Ammon's horn (tissue), 1 donor: ENCODE data around the gene CHRNA1.
A peak's percentile ranks its signal among the peaks of the same experiment; 100 is the strongest.

Experiments used
- DNase-seq: peaks from one replicate; pipeline ENCODE4 v3.0.0-alpha.2; 2016; ENCODE audit warnings: low spot score

Gene CHRNA1

GRCh38 chr2:174760845-174761473 is 3.3 kb downstream of the CHRNA1 start:
- DNase-seq, result no peak

GRCh38 chr2:174759381-174760065 is 4.7 kb downstream of the CHRNA1 start:
- DNase-seq, result no peak

GRCh38 chr2:174756743-174757142 is 7.5 kb downstream of the CHRNA1 start:
- no peak for DNase-seq

- DNase-seq, result no peak
Measured at GRCh38 chr2:174753038-174753633, 11.1 kb downstream of the CHRNA1 start.

GRCh38 chr2:174752403-174753037 is 11.8 kb downstream of the CHRNA1 start:
- no peak for DNase-seq

GRCh38 chr2:174750923-174751441 is 13.3 kb downstream of the CHRNA1 start:
- DNase-seq, result no peak

DNA sequence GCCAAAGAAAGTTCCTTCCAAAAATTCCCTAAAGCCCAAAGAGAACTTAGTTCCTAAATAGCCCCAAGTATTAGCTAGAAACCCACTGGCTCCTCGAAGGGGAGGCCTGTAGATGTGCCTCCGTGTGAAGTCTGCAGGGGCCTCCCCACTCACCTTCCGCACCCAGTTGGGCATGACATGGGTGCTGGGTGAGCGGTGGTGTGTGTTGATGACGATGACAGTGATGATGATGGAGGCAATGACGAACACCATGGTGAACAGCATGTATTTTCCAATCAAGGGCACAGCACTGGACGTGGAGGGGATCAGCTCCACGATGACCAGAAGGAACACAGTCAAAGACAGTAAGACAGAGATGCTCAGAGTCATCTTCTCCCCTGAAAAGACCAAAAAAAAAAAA is 14.5 kb downstream of the CHRNA1 start:
- no peak for DNase-seq

DNA sequence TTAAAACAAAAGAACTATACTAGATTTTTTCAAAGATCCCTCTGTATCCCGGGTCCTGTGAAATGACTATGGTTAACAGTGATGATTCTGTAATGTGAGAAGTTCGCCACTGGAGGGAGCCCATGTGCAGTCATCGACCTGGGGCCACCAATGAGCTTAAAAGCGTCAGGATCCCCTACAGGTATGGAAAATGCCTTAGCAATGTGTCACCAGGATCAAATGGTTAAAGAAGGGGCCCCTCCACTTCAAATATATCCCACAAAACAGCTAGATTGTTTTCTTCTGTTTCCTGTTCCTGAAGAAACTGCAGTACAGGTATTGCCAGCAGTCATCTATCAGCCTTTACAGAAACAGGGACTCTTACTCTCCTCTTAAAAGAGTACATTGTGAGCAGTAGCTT is 15.3 kb downstream of the CHRNA1 start:
- DNase-seq, result peak; percentile 82

DNA sequence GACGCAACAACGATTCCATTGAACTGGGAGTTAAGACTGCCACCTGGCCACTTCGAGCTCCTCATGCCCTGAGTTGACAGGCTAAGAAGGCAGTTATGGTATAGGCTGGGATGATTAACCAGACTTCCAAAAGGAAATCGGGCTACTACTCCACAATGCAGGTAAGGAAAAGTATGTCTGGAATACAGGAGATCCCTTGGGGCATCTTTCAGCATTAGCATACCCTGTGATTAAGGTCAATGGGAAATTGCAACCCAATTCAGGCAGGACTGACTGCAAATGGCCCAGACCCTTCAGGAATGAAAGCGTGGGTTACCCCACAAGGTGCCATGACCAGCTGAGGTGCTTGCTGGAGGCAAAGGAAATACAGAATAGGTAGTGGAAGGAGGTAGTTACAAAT is 19.1 kb downstream of the CHRNA1 start:
- no peak for DNase-seq

- DNase-seq, result no peak
Measured at GRCh38 chr2:174744111-174744510, 20.2 kb downstream of the CHRNA1 start.

GRCh38 chr2:174740721-174741120 is 23.6 kb downstream of the CHRNA1 start:
- no peak for DNase-seq

DNA sequence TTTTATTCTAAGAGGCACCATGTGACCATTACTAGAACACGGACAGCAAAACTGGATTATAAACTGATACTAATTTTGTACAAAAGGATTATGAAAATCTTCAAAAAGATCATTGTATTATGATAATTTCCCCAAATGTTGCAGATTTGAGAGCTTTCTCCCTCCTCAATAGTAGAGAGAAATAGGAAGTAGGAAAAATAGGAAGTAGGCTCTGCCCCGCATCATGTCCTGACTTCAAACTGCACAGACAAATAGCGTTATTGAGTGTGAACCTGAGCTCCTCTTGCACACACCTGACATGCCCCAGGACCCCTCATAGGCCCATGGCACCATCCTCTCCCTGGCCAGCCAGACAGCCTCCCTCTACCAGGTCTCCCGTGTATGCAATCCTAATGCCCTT is 25.4 kb downstream of the CHRNA1 start:
- no peak for DNase-seq

- DNase-seq, result no peak
Measured at GRCh38 chr2:174731546-174731945, 32.7 kb downstream of the CHRNA1 start.

DNA sequence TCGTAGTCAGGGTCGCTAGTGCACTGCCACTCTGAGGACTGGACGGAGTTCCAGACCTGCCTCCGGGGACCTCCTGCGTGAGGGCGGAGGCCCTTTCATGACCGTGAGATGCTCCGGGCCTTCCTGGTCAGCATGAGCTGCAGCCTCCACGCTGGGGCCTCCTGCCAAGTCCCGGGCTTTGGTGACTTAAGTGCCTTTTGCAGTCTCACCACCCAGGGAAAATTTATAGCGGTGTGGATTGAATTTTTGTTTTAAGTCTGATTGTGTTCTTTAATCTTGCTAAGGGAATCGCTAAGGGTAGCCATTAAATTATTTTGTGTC is 33.6 kb downstream of the CHRNA1 start:
- no peak for DNase-seq

GRCh38 chr2:174729797-174730697 is 34.2 kb downstream of the CHRNA1 start:
- peak; percentile 25 for DNase-seq

- no peak for DNase-seq
Measured at GRCh38 chr2:174728096-174728495, 36.2 kb downstream of the CHRNA1 start.

GRCh38 chr2:174726212-174726611 is 38.1 kb downstream of the CHRNA1 start:
- DNase-seq, result no peak

- DNase-seq, result no peak
Measured at GRCh38 chr2:174722942-174723592, 41.2 kb downstream of the CHRNA1 start.

DNA sequence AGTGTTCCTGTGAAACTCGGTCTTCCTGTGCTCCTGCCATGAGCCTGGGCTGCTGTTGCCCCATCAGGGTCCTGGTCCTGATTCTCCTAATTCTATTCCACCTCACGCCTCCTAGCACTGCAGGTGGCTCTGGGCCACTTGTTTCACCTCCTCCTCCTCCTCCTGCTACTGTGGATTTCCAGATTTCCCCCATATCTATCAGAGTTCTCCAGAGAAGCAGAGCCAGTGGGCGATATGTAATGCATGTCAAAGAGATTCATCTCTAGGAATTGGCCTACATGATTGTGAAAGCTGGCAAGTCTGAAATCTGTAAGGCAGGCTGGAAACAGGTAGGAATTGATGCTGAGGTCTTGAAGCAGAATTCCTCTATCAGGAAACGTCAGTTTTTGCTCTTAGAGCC is 45.3 kb downstream of the CHRNA1 start:
- no peak for DNase-seq

DNA sequence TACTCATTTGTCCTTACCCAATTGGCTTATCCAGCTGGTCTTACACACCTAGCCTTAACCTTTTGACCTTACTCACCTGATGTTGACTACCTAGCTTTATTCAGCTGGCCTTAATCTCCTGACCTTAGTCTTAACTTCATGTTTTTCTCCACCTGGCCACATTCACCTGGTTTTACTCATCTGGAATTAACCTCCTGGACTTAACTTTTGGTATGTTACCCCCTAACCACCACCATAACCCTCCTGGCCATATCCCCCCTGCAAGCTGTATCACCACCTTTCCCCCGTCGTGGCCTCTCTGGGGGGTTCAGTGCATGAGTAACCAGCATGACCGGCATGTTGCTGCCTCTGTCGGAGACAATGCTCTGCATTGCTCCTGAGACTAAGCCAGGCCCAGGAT is 45.7 kb downstream of the CHRNA1 start:
- no peak for DNase-seq

GRCh38 chr2:174717916-174718315 is 46.4 kb downstream of the CHRNA1 start:
- DNase-seq, result no peak
